HG03432 (cell line): Measurements from ENCODE around the gene GFOD1.
A peak's percentile ranks its signal among the peaks of the same experiment; 100 is the strongest.

Experiments used
- ATAC-seq: cut with Tn5 transposase; IDR thresholded peaks from one replicate; pipeline ENCODE4 v1.9.1; 2021; ENCODE audit warnings: mild to moderate bottlenecking, moderate library complexity; ENCODE audit not compliant: unreplicated experiment

Gene GFOD1

GRCh38 chr6:13383328-13384163 is 103.9 kb downstream of the GFOD1 start:
- ATAC-seq = peak; percentile 93

- ATAC-seq = no peak
These were observed 106.6 kb downstream of the GFOD1 start for GRCh38 chr6:13380761-13381160.

GRCh38 chr6:13378669-13379590 is 108.5 kb downstream of the GFOD1 start:
- no peak for ATAC-seq

- ATAC-seq = no peak
These were observed 110.2 kb downstream of the GFOD1 start for GRCh38 chr6:13377054-13377758.

GRCh38 chr6:13375360-13375878 is 112.0 kb downstream of the GFOD1 start:
- ATAC-seq = peak; percentile 88

GRCh38 chr6:13373919-13374318 is 113.5 kb downstream of the GFOD1 start:
- no peak for ATAC-seq

- ATAC-seq = no peak
These were observed 113.9 kb downstream of the GFOD1 start for GRCh38 chr6:13373488-13373886.

- no peak for ATAC-seq
These were observed 114.5 kb downstream of the GFOD1 start for GRCh38 chr6:13372688-13373487.

GRCh38 chr6:13372076-13372475 is 115.3 kb downstream of the GFOD1 start:
- no peak for ATAC-seq

- ATAC-seq = no peak
These were observed 115.9 kb downstream of the GFOD1 start for GRCh38 chr6:13371421-13372072.

- ATAC-seq = no peak
These were observed 116.8 kb downstream of the GFOD1 start for GRCh38 chr6:13370623-13371022.

- ATAC-seq = no peak
These were observed 117.8 kb downstream of the GFOD1 start for GRCh38 chr6:13369591-13369990.

- ATAC-seq = no peak
These were observed 118.7 kb downstream of the GFOD1 start for GRCh38 chr6:13368731-13369115.

- no peak for ATAC-seq
These were observed 119.2 kb downstream of the GFOD1 start for GRCh38 chr6:13368079-13368730.

GRCh38 chr6:13367396-13367795 is 120.0 kb downstream of the GFOD1 start:
- ATAC-seq = no peak

GRCh38 chr6:13365320-13365719 is 122.1 kb downstream of the GFOD1 start:
- no peak for ATAC-seq

- no peak for ATAC-seq
These were observed 122.6 kb downstream of the GFOD1 start for GRCh38 chr6:13364842-13365241.

GRCh38 chr6:13362412-13362811 is 125.0 kb downstream of the GFOD1 start:
- ATAC-seq = no peak
